ENCODE measurements around the gene DICER1. TPM values are rescaled to one million over a fixed set of nuclear protein-coding genes. Genes with fewer than 3 reads are reported as not detected.

The DICER1 gene
- total and polyA plus RNA-seq, 3 donors from 2014 or later: 31.7 to 111 (median 88.1) TPM

DNA sequence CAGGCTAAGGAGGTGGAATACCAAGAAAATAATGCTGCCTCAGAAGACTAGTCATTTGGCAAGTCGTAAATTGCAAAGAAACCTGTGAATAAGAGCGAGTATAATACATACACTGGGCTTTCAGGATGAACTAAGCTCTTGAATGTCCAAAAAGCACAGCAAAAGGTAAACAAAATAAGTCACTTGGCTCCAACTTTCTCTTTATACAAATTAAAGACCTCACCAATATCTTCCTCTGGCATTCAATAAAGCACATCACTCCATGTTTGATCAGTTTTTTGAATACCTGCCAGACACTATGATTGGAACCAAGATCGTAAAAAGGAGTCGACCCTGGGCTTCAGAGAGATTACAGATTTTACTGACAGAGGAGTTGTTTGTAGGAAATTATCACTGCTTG lies 3.5 kb downstream of the DICER1 start:
- DNase-seq: no peak
- Histone ChIP-seq H3K9me3 (no peaks in the 10 kb centered on the region), H3K27ac (no peak overlapping the region), H3K4me3 (no peak overlapping the region), H3K27me3 (no peaks in the 10 kb centered on the region), H3K4me1 (peaks cover 17% of the 10 kb centered on the region), H3K36me3 (ENCODE audit: low read depth, missing control alignments) (no peaks in the 10 kb centered on the region)
- intact Hi-C loops (cut with DNase I; ENCODE audit: low total_unique reads): no loop called here
- 51 to 55% methylated on average over 4 of the region's 4 CpGs for WGBS, 2 donors
- TF ChIP-seq, protein P1, sequence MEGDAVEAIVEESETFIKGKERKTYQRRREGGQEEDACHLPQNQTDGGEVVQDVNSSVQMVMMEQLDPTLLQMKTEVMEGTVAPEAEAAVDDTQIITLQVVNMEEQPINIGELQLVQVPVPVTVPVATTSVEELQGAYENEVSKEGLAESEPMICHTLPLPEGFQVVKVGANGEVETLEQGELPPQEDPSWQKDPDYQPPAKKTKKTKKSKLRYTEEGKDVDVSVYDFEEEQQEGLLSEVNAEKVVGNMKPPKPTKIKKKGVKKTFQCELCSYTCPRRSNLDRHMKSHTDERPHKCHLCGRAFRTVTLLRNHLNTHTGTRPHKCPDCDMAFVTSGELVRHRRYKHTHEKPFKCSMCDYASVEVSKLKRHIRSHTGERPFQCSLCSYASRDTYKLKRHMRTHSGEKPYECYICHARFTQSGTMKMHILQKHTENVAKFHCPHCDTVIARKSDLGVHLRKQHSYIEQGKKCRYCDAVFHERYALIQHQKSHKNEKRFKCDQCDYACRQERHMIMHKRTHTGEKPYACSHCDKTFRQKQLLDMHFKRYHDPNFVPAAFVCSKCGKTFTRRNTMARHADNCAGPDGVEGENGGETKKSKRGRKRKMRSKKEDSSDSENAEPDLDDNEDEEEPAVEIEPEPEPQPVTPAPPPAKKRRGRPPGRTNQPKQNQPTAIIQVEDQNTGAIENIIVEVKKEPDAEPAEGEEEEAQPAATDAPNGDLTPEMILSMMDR (IDR thresholded peaks at IDR 0.05): no peak

DNA sequence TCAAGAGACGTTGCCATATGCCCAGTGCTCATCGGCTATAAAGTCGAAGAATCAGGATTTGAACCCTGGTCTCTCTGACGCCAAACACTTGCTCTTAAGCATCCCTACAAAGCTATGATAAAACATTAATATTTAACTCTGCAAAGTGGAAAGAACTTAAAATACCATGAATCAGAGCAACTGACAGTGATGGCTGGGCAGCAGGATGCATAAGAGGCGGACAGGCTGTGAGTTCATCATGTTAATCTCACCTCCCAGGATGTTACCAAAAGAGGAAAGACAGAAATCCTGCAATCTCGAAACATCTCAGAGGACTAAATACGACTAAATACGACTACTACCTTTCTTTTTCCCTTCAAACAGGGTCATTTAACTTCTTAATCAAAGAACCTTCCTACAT lies 5.8 kb downstream of the DICER1 start:
- Histone ChIP-seq H3K27me3 (no peaks in the 10 kb centered on the region), H3K4me3 (no peak overlapping the region), H3K4me1 (peaks cover 13% of the 10 kb centered on the region), H3K27ac (no peak overlapping the region), H3K9me3 (no peaks in the 10 kb centered on the region), H3K36me3 (ENCODE audit: low read depth, missing control alignments) (no peaks in the 10 kb centered on the region)
- 65 to 83% methylated on average over 8 of the region's 8 CpGs for WGBS, 2 donors
- intact Hi-C loops (cut with DNase I; ENCODE audit: low total_unique reads): no loop called here
- DNase-seq: no peak
- TF ChIP-seq, protein P1 (IDR thresholded peaks at IDR 0.05): no peak
- no peak for TF ChIP-seq POLR2A (IDR thresholded peaks at IDR 0.05)

GRCh38 chr14:95150910-95151309 lies 6.4 kb downstream of the DICER1 start:
- H3K4me1 ChIP-seq: peaks cover 12% of the 10 kb centered on the region
- no peak for TF ChIP-seq POLR2A (IDR thresholded peaks at IDR 0.05)
- TF ChIP-seq, protein P1 (IDR thresholded peaks at IDR 0.05): no peak
- no peak overlapping the region for H3K4me3 ChIP-seq
- no peak for DNase-seq
- 55 to 75% methylated on average over 2 of the region's 2 CpGs for WGBS, 2 donors
- no peaks in the 10 kb centered on the region for H3K9me3 ChIP-seq
- intact Hi-C loops (cut with DNase I; ENCODE audit: low total_unique reads): no loop called here
- H3K36me3 ChIP-seq (ENCODE audit: low read depth, missing control alignments): no peaks in the 10 kb centered on the region
- no peaks in the 10 kb centered on the region for H3K27me3 ChIP-seq
- no peak overlapping the region for H3K27ac ChIP-seq

DNA sequence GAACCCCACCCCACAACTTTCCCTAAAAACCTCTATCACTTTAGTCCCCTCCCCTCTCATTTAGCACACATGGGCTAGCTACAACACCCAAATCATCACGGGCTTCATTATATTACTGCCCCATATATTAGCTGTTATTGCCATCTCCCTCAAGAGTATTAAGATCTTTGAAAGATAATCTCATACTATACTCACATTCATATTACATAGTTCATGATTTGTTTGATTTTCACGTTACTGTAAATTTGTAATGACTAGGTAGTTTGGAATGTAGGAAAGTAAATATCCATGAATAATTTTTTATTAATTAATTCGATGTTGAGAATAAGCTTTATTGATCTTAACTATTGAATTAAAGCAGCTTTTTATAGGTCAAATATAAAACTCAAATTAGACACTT lies 7.9 kb downstream of the DICER1 start:
- H3K27me3 ChIP-seq: no peaks in the 10 kb centered on the region
- H3K4me1 ChIP-seq: no peaks in the 10 kb centered on the region
- TF ChIP-seq, protein P1 (IDR thresholded peaks at IDR 0.05): no peak
- TF ChIP-seq POLR2A (IDR thresholded peaks at IDR 0.05): no peak
- no peaks in the 10 kb centered on the region for H3K9me3 ChIP-seq
- WGBS, 2 donors: 71 to 85% methylated on average over 3 of the region's 3 CpGs
- H3K4me3 ChIP-seq: no peak overlapping the region
- H3K27ac ChIP-seq: no peak overlapping the region
- intact Hi-C loops (cut with DNase I; ENCODE audit: low total_unique reads): no loop called here
- no peak for DNase-seq
- no peaks in the 10 kb centered on the region for H3K36me3 ChIP-seq (ENCODE audit: low read depth, missing control alignments)

- Histone ChIP-seq H3K27ac (no peak overlapping the region), H3K4me1 (peaks cover 11% of the 10 kb centered on the region), H3K4me3 (no peak overlapping the region), H3K9me3 (no peaks in the 10 kb centered on the region), H3K36me3 (ENCODE audit: low read depth, missing control alignments) (no peaks in the 10 kb centered on the region), H3K27me3 (no peaks in the 10 kb centered on the region)
- no peak for DNase-seq
- TF ChIP-seq, protein P1 (IDR thresholded peaks at IDR 0.05): no peak
- TF ChIP-seq POLR2A (IDR thresholded peaks at IDR 0.05): no peak
- intact Hi-C loops (cut with DNase I; ENCODE audit: low total_unique reads): no loop called here
- 85 to 92% methylated on average over 7 of the region's 7 CpGs for WGBS, 2 donors
Observed at GRCh38 chr14:95147597-95147996, 9.7 kb downstream of the DICER1 start.
